HG03060 (cell line): ENCODE results near the gene GSE1.

Experiments
- ATAC-seq: cut with Tn5 transposase; IDR thresholded peaks from one replicate; pipeline ENCODE4 v1.9.1; 2021; ENCODE audit warnings: low read depth, moderate number of reproducible peaks; ENCODE audit not compliant: unreplicated experiment

The GSE1 gene

DNA sequence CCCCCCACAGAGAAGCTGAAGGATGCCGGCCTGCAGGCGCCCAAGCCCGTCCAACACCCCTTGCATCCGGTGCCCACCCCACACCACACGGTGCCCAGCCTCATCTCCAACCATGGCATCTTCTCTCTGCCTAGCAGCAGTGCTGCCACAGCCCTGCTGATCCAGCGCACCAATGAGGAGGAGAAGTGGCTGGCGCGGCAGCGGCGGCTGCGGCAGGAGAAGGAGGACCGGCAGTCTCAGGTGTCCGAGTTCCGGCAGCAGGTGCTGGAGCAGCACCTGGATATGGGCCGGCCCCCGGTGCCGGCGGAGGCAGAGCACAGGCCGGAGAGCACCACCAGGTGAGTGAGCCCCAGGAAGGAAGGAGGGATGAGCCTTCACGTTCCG lies 44.1 kb downstream of the GSE1 start:
- ATAC-seq = no peak

GRCh38 chr16:85657996-85658395 lies 44.9 kb downstream of the GSE1 start:
- ATAC-seq = no peak

DNA sequence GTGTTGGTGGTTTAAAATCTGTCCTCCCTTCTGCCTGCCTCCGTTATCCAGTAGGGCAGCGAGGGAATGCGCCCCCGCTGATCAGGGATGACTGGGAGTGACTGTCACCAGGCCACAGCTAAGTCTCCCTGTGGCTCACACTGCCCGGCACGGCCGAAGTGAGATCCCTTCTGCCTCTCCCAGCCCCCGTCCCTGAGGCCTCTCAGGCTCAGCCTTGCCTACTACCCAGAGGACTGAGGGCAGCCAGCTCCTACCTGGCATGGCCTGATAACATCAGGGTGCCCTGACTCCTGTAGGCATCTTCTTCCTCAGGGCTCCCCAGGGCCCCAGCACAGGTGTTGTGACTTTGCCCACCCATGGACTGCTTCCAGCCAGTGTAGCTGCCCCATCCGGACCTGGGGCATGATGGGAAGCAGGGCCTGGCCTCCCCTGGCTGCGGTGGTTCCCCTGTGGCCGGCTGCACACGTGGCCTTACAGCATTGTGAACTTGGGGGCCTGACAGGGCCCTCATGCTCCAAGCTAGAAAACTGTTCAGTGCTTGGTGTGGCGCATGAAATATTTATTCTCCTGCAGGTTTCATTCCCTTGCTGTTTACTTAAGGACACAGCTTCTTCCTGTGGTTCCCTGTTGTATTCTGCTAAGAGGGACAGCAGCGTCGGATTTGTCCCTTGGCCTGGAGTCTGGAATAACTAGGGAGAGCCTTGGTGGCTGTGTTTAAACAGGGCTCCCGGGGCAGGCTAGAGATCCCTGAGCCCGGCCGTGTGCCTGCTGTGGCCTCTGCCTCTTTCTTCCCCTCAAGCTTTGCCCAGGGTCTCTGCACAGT lies 45.6 kb downstream of the GSE1 start:
- no peak for ATAC-seq

GRCh38 chr16:85659336-85659735 lies 46.2 kb downstream of the GSE1 start:
- ATAC-seq = no peak

- no peak for ATAC-seq
Measured at GRCh38 chr16:85659805-85660511, 46.8 kb downstream of the GSE1 start.

DNA sequence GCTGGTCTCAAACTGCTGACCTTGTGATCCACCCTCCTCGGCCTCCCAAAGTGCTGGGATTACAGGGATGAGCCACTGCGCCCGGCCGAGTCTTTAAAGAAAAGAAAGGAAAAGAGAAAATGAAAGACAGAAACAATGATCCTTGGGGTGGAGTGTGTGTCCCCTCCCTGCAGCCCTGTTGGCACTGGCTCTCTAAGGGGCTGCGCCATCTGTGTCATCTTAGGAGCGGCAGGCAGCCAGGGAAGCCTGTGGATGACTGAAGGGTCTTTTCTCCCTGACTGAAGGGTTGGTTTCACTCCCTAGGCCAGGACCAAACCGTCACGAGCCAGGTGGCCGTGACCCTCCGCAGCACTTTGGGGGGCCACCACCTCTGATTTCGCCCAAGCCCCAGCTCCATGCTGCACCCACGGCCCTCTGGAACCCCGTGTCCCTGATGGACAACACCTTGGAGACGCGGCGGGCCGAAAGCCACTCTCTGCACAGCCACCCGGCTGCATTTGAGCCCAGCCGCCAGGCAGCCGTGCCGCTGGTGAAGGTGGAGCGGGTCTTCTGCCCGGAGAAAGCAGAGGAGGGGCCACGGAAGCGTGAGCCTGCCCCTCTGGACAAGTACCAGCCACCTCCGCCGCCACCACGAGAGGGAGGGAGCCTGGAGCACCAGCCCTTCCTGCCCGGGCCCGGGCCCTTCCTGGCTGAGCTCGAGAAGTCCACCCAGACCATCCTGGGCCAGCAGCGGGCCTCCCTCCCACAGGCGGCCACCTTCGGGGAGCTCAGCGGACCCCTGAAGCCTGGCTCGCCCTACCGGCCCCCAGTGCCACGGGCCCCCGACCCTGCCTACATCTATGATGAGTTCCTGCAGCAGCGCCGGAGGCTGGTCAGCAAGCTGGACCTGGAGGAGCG lies 48.0 kb downstream of the GSE1 start:
- no peak for ATAC-seq

- ATAC-seq = no peak
Measured at GRCh38 chr16:85661740-85662481, 48.8 kb downstream of the GSE1 start.

DNA sequence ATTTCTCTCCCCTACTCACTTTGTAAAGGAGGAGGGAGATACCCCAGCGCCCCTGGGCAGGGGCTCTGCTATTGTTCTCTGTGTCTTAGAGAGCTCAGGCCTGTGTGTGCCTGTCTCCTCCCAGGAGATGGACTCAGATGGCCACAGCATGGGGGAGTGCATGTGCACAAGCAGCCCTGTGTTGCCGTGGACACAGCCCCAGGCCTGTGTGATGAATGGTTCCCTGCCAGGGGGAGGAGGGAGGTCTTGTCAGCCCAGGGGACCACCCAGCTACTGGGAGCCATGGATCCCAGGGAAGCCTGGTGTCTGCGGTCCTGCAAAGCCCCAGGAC lies 49.3 kb downstream of the GSE1 start:
- no peak for ATAC-seq

- no peak for ATAC-seq
Measured at GRCh38 chr16:85662976-85663830, 50.1 kb downstream of the GSE1 start.

- no peak for ATAC-seq
Measured at GRCh38 chr16:85663891-85664321, 50.8 kb downstream of the GSE1 start.

DNA sequence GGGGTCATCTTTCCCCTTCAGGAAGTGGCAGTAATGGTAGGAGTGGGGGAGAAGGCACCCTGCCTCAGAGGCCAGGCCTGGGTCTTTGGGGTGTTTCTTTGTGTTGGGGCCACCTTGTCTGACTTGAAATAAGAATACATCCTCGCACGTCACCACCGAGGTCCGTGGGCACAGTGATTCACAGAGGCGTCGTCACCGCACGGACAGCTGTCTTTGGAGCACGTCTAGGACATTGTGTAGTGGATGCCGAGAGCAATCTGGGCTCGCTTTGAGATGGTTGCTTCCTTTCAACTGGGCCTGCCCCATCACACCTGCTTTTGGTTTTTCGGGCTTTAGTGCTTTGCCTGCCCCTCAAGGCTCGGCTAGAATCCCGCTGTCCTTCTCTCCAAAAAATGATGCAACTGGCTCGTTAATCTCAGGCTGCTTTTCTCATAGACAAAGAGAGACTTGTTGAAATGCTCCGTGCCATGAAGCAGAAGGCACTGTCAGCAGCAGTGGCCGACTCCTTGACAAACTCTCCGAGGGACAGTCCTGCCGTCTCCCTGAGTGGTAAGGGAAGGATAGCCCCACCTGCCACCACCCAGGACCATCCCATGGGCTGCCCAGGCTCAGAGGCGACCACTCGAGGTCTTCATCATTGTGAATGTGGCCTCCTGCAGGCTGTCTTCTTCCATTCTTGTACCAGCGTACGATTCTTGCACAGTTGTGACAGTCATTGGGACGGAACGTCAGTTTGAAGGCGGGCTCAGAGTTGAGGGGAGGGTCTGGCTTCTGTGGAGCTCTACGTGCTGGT lies 51.7 kb downstream of the GSE1 start:
- no peak for ATAC-seq

- ATAC-seq = no peak
Measured at GRCh38 chr16:85665373-85665740, 52.2 kb downstream of the GSE1 start.

DNA sequence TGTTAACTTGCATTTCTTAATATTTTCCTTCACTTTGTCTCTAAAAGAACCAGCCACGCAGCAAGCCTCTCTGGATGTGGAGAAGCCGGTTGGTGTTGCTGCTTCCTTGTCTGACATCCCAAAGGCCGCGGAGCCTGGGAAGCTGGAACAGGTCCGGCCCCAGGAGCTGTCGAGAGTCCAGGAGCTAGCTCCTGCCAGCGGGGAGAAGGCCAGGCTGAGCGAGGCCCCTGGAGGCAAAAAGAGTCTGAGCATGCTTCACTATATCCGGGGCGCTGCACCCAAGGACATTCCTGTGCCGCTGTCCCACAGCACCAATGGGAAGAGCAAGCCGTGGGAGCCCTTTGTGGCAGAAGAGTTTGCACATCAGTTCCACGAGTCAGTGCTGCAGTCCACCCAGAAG lies 52.8 kb downstream of the GSE1 start:
- ATAC-seq = no peak

- ATAC-seq = no peak
Measured at GRCh38 chr16:85667261-85667660, 54.1 kb downstream of the GSE1 start.

DNA sequence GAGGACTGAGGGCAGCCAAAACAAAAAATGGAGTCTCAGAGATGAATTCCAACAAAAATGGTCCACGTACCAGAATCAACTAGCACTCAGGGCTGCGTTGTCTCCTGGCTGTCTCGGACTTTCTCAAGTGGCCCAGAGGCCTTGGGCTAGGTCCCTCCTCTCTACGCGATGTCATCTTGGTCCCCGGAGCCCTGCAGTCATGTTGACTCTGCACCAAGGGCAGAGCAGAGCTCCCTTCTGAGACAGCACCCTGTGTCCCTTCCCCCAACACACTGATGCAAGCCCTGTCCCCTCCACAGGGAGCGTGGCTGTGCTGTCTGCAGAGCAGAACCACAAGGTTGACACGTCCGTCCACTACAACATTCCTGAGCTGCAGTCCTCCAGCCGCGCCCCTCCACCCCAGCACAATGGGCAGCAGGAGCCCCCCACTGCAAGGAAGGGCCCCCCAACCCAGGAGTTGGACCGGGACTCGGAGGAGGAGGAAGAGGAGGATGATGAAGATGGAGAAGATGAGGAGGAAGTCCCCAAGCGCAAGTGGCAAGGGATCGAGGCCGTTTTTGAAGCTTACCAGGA lies 54.8 kb downstream of the GSE1 start:
- no peak for ATAC-seq

DNA sequence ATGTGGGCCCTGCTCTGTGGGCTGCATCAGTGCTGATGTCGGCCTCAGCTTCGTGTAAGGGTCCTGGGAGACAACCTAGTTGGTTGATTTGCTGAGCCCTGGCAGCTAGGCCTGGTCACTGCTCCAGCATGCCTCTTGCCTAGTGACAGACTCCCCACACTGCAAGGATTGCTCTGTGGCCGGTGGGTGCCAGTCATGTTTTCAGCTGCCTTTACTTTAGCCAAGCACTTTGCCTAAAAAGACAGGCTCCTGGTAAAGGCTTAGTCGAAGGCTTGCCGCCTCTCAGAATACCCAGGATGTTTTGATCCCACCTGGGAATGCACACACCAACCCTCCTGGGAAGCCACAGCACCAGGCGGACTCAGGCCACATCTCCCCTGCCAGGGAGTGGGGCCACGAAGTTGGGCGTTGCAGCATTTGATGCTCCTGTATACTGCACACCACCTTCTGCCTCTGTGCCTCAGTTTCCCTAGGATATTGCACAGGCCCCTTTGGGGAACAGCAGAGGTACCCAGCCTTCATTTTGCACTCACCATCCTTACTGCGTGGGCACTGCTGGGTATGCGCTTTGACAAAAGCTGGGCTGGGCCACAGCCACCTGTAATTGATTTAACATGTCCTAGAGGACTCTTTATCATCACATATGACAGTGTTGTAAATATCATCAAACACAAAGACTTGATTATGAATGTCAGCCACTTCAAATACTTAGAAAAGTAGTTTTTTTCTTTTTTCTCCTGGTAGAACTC lies 55.7 kb downstream of the GSE1 start:
- ATAC-seq = no peak

DNA sequence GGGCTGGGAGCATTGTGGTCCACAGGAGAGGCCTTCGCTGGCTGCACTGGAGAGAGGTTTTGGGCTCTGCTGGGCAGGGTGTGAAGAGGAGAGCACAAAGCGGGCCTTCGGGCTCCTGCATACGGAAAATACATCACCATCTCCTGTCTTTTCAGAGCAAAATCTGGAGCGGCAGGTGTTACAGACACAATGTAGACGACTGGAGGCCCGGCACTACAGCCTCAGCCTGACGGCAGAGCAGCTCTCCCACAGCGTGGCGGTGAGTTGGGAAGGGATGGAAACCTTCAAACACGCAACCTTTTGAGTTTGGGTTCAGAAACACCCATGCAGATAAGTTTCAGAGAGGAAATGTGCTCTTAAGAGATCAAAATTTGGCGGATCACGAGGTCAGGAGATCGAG lies 57.7 kb downstream of the GSE1 start:
- no peak for ATAC-seq
